ENCODE measurements around the gene LCE1F. TPM values are rescaled to one million over a fixed set of nuclear protein-coding genes. Genes with fewer than 3 reads are reported as not detected.

The LCE1F gene
- total RNA-seq, 2 experiments from 2014 or later = not detected

DNA sequence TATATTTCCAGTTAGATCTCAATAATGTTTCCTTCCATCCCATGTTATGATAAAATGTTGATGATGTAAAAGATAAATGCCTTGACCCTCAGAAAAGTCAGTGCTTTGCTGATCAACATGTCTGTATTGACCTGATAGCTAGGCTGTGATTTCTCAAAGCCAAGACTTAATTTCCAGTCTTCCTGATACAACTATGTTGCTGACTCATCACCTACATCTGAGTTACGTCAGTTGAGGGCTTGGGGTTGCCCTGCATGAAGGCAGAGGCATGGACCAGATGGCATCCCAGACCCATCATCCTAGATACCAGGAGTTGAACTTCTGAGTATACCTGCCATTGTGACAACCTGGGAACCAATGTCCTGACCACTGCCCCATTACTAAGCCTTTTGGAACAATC lies 26.4 kb downstream of the LCE1F start:
- CTCF ChIA-PET = no interaction called here

DNA sequence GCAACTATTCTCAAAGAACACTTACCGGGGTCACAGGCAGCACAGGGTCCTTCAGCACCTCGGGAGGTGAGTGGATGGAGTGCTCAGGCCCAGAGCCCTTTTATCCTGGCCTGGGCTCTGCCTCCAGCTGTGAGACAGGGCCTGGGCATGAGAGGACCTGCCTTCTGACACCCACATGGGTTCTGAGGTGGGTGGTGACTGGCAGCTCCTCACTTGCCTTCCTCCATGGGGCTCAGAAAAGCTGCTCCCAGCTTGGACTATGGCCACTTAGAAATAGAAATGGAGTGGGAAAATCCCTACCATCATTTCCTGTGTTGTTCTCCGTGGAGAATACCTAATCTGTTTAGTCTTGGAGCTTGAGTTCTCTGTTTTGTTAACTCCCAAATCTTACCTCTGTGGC lies 31.6 kb downstream of the LCE1F start, which contains the start of gene LCE1C:
TSS of gene LCE1C (minus strand) at position 76 of the 400 bp plus-strand sequence. CDS start 1,173 bp downstream, outside the sequence.
- Mint-ChIP-seq H3K9me3 (no peaks in the 10 kb centered on the region), H3K27me3 (peaks cover 35% of the 10 kb centered on the region), H3K4me1 (ENCODE audit: low read depth) (no peaks in the 10 kb centered on the region), H3K27ac (no peak within 1 kb of the TSS), H3K4me3 (no peak within 1 kb of the TSS), H3K36me3 (ENCODE audit: low read depth) (no peaks in the 10 kb centered on the region)
- TF ChIP-seq, protein P1, sequence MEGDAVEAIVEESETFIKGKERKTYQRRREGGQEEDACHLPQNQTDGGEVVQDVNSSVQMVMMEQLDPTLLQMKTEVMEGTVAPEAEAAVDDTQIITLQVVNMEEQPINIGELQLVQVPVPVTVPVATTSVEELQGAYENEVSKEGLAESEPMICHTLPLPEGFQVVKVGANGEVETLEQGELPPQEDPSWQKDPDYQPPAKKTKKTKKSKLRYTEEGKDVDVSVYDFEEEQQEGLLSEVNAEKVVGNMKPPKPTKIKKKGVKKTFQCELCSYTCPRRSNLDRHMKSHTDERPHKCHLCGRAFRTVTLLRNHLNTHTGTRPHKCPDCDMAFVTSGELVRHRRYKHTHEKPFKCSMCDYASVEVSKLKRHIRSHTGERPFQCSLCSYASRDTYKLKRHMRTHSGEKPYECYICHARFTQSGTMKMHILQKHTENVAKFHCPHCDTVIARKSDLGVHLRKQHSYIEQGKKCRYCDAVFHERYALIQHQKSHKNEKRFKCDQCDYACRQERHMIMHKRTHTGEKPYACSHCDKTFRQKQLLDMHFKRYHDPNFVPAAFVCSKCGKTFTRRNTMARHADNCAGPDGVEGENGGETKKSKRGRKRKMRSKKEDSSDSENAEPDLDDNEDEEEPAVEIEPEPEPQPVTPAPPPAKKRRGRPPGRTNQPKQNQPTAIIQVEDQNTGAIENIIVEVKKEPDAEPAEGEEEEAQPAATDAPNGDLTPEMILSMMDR (IDR thresholded peaks at IDR 0.05) = no peak
- H3K4me1 ChIP-seq (ENCODE audit: insufficient read depth, low read length) = no peaks in the 10 kb centered on the region
- DNase-seq (no peak), ATAC-seq (ENCODE audit: poor library complexity) (no peak)
- H3K27ac ChIP-seq (ENCODE audit: low read depth in 1 of 2, low read length in 2 of 2) = no peak within 1 kb of the TSS
- ChIA-PET POLR2A (no interaction called here), CTCF (no interaction called here)
- no peaks in the 10 kb centered on the region for H3K9me3 ChIP-seq (ENCODE audit: control insufficient read depth in 1 of 2, insufficient read depth in 1 of 2, low read length in 2 of 2)
- intact Hi-C loops (cut with DNase I, micrococcal nuclease) = no loop called here
- peaks cover 5 to 11% of the 10 kb centered on the region in 2 experiments for H3K27me3 ChIP-seq (ENCODE audit: control insufficient read depth in 1 of 2, insufficient read depth in 2 of 2, low read length in 2 of 2)
- no peaks in the 10 kb centered on the region for H3K36me3 ChIP-seq (ENCODE audit: insufficient read depth, low read length)
- no peak within 1 kb of the TSS for H3K4me3 ChIP-seq (ENCODE audit: low read length)

More for the DNA sequence above, 26.4 kb downstream of the LCE1F start:
- Mint-ChIP-seq H3K36me3 (ENCODE audit: low read depth) (no peaks in the 10 kb centered on the region), H3K27me3 (peaks cover 52% of the 10 kb centered on the region), H3K9me3 (no peaks in the 10 kb centered on the region), H3K4me1 (ENCODE audit: low read depth) (no peaks in the 10 kb centered on the region), H3K4me3 (no peak overlapping the region), H3K27ac (no peak overlapping the region)
- peaks cover 4 to 7% of the 10 kb centered on the region in 2 experiments for H3K27me3 ChIP-seq (ENCODE audit: control insufficient read depth in 1 of 2, insufficient read depth in 2 of 2, low read length in 2 of 2)
- H3K27ac ChIP-seq (ENCODE audit: low read depth in 1 of 2, low read length in 2 of 2) = no peak overlapping the region
- intact Hi-C loops (cut with DNase I, micrococcal nuclease) = no loop called here
- no peaks in the 10 kb centered on the region for H3K36me3 ChIP-seq (ENCODE audit: insufficient read depth, low read length)
- ATAC-seq (ENCODE audit: poor library complexity) (no peak), DNase-seq (no peak)
- POLR2A ChIA-PET = no interaction called here
- H3K9me3 ChIP-seq (ENCODE audit: control insufficient read depth in 1 of 2, insufficient read depth in 1 of 2, low read length in 2 of 2) = no peaks in the 10 kb centered on the region
- TF ChIP-seq, protein P1 (IDR thresholded peaks at IDR 0.05) = no peak
- no peak overlapping the region for H3K4me3 ChIP-seq (ENCODE audit: low read length)
- no peaks in the 10 kb centered on the region for H3K4me1 ChIP-seq (ENCODE audit: insufficient read depth, low read length)

DNA sequence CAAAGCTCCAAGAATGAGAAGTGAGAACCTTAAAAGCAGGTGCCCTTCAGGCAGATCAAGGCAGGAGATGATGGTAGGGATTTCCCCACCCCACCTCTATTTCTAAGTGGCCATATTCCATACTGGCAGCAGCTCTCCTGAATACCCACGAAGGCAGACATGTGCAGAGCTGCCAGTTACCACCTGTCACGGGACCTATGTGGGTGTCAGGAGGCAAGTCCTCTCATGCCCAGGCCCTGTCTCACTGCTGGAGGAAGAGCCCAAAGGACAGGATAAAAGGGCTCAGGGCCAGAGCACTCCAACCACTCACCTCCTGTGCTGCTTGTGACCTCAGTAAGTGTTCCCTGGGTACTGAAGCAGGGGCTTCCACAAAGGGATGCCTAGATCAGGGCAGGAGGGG lies 36.1 kb downstream of the LCE1F start:
- Mint-ChIP-seq H3K27me3 (peaks cover 24% of the 10 kb centered on the region), H3K9me3 (peaks cover 3% of the 10 kb centered on the region), H3K4me3 (no peak overlapping the region), H3K4me1 (ENCODE audit: low read depth) (no peaks in the 10 kb centered on the region), H3K27ac (no peak overlapping the region), H3K36me3 (ENCODE audit: low read depth) (no peaks in the 10 kb centered on the region)
- DNase-seq (no peak), ATAC-seq (ENCODE audit: poor library complexity) (no peak)
- no peaks in the 10 kb centered on the region for H3K9me3 ChIP-seq (ENCODE audit: control insufficient read depth in 1 of 2, insufficient read depth in 1 of 2, low read length in 2 of 2)
- H3K36me3 ChIP-seq (ENCODE audit: insufficient read depth, low read length) = no peaks in the 10 kb centered on the region
- ChIA-PET POLR2A (no interaction called here), CTCF (no interaction called here)
- TF ChIP-seq, protein P1 (IDR thresholded peaks at IDR 0.05) = no peak
- H3K27ac ChIP-seq (ENCODE audit: low read depth in 1 of 2, low read length in 2 of 2) = no peak overlapping the region
- peaks cover 5 to 6% of the 10 kb centered on the region in 2 experiments for H3K27me3 ChIP-seq (ENCODE audit: control insufficient read depth in 1 of 2, insufficient read depth in 2 of 2, low read length in 2 of 2)
- H3K4me1 ChIP-seq (ENCODE audit: insufficient read depth, low read length) = no peaks in the 10 kb centered on the region
- no peak overlapping the region for H3K4me3 ChIP-seq (ENCODE audit: low read length)
- intact Hi-C loops (cut with DNase I, micrococcal nuclease) = no loop called here

Data from CD4-positive, alpha-beta T cell (primary cell).